ENCODE results near the gene SYNE1.
A peak's percentile ranks its signal among the peaks of the same experiment; 100 is the strongest.

SYNE1 gene

GRCh38 chr6:152420696-152421095, 216.5 kb downstream of the SYNE1 start:
- DNase-seq (ENCODE audit: low read depth) = no peak

- DNase-seq (ENCODE audit: low read depth) = no peak
Measured at GRCh38 chr6:152418551-152418950, 218.6 kb downstream of the SYNE1 start.

GRCh38 chr6:152416652-152417051, 220.5 kb downstream of the SYNE1 start:
- DNase-seq (ENCODE audit: low read depth) = no peak

GRCh38 chr6:152404936-152405595, 232.1 kb downstream of the SYNE1 start:
- DNase-seq (ENCODE audit: low read depth) = no peak

GRCh38 chr6:152404086-152404857, 232.9 kb downstream of the SYNE1 start:
- no peak for DNase-seq (ENCODE audit: low read depth)

GRCh38 chr6:152402791-152403190, 234.4 kb downstream of the SYNE1 start:
- no peak for DNase-seq (ENCODE audit: low read depth)

GRCh38 chr6:152401978-152402377, 235.2 kb downstream of the SYNE1 start:
- DNase-seq (ENCODE audit: low read depth) = no peak

- no peak for DNase-seq (ENCODE audit: low read depth)
Measured at GRCh38 chr6:152399399-152399798, 237.8 kb downstream of the SYNE1 start.

- DNase-seq (ENCODE audit: low read depth) = no peak
Measured at GRCh38 chr6:152398993-152399392, 238.2 kb downstream of the SYNE1 start.

GRCh38 chr6:152398316-152398715, 238.8 kb downstream of the SYNE1 start:
- DNase-seq (ENCODE audit: low read depth) = no peak

- DNase-seq (ENCODE audit: low read depth) = no peak
Measured at GRCh38 chr6:152394303-152394702, 242.9 kb downstream of the SYNE1 start.

- DNase-seq (ENCODE audit: low read depth) = no peak
Measured at GRCh38 chr6:152391179-152391880, 245.8 kb downstream of the SYNE1 start.

GRCh38 chr6:152387091-152387490, 250.1 kb downstream of the SYNE1 start:
- DNase-seq (ENCODE audit: low read depth) = no peak

GRCh38 chr6:152386131-152386530, 251.0 kb downstream of the SYNE1 start:
- no peak for DNase-seq (ENCODE audit: low read depth)

- peak; percentile 94 for DNase-seq (ENCODE audit: low read depth)
Measured at GRCh38 chr6:152380993-152381898, 255.9 kb downstream of the SYNE1 start.

GRCh38 chr6:152380351-152380767, 256.8 kb downstream of the SYNE1 start:
- peak; percentile 75 for DNase-seq (ENCODE audit: low read depth)

- DNase-seq (ENCODE audit: low read depth) = no peak
Measured at GRCh38 chr6:152379423-152379822, 257.7 kb downstream of the SYNE1 start.

GRCh38 chr6:152378169-152378568, 259.0 kb downstream of the SYNE1 start:
- peak; percentile 56 for DNase-seq (ENCODE audit: low read depth)

- DNase-seq (ENCODE audit: low read depth) = no peak
Measured at GRCh38 chr6:152375197-152375596, 262.0 kb downstream of the SYNE1 start.

- DNase-seq (ENCODE audit: low read depth) = no peak
Measured at GRCh38 chr6:152372945-152373344, 264.2 kb downstream of the SYNE1 start.

GRCh38 chr6:152371775-152372174, 265.4 kb downstream of the SYNE1 start:
- no peak for DNase-seq (ENCODE audit: low read depth)
